K562 (cell line): ENCODE data around the gene ZNF629. TPM values are rescaled to one million over a fixed set of nuclear protein-coding genes. Genes with fewer than 3 reads are reported as not detected.
A peak's percentile ranks its signal among the peaks of the same experiment; 100 is the strongest.

Experiments used
- ATF6 ChIP-seq: sonication (generic); formaldehyde crosslinking; IDR thresholded peaks from 2 replicates; pipeline ENCODE4 v1.4.0; 2020; ENCODE audit warnings: mild to moderate bottlenecking, missing genetic modification reagents
- ELF1 ChIP-seq: fragments of 200-800 bp; sonication (Bioruptor generic); IDR thresholded peaks from 2 replicates; pipeline ENCODE4 v1.6.1; 2016; ENCODE audit warnings: missing genetic modification characterization, missing compliant biosample characterization
- FOXA1 ChIP-seq: fragments of 450-650 bp; IDR thresholded peaks from 2 replicates; pipeline ENCODE4 v1.6.1; 2016; ENCODE audit warnings: mild to moderate bottlenecking, borderline replicate concordance
- FOXM1 ChIP-seq, 2 experiments: fragments of 450-650 bp in 1 of 2; sonication (generic) in 1 of 2; formaldehyde crosslinking in 1 of 2; IDR thresholded peaks; 2 replicates each; pipeline versions ENCODE4 v1.6.1 to v1.9.0; 2017 to 2022; ENCODE audit warnings: low read depth in 2 of 2, mild to moderate bottlenecking in 2 of 2, missing genetic modification reagents in 1 of 2, moderate library complexity in 1 of 2
- HMGN3 ChIP-seq: IDR thresholded peaks from 2 replicates; pipeline ENCODE4 v1.6.1; 2011; ENCODE audit warnings: borderline replicate concordance, low read depth, mild to moderate bottlenecking, mixed read lengths, low read length; ENCODE audit not compliant: insufficient read length; ENCODE audit errors: extremely low read depth
- RFX7 ChIP-seq: fragments of 250-450 bp; sonication (Bioruptor Pico); IDR thresholded peaks from 2 replicates; pipeline ENCODE4 v1.5.1; 2021; ENCODE audit warnings: mild to moderate bottlenecking
- SFPQ ChIP-seq: fragments of 200-400 bp; formaldehyde crosslinking; IDR thresholded peaks from 2 replicates; pipeline ENCODE4 v1.6.1; 2017; ENCODE audit warnings: mild to moderate bottlenecking, low read depth, low read length, moderate library complexity
- TOE1 ChIP-seq, 2 experiments: fragments of 450-650 bp in 1 of 2; sonication (generic) in 1 of 2; formaldehyde crosslinking in 1 of 2; IDR thresholded peaks; 2 replicates each; pipeline versions ENCODE4 v1.7.1 to v1.8.0; 2016 to 2022; ENCODE audit warnings: borderline replicate concordance in 2 of 2, mild to moderate bottlenecking in 2 of 2, antibody characterized with exemption in 1 of 2, inconsistent platforms in 1 of 2, low read depth in 1 of 2, missing genetic modification reagents in 1 of 2, moderate library complexity in 1 of 2
- TSC22D4 ChIP-seq: fragments of 450-650 bp; IDR thresholded peaks from 2 replicates; pipeline ENCODE4 v1.6.1; 2016; ENCODE audit warnings: missing genetic modification characterization, missing biosample characterization, control low read depth
- ZBED1 ChIP-seq: IDR thresholded peaks from 2 replicates; pipeline ENCODE4 v1.6.1; 2014
- ZKSCAN1 ChIP-seq: fragments of 150-350 bp; IDR thresholded peaks from 2 replicates; pipeline ENCODE4 v1.6.1; 2016; ENCODE audit warnings: low read depth, low read length
- ZNF143 ChIP-seq: sonication (generic); formaldehyde crosslinking; IDR thresholded peaks from 2 replicates; pipeline ENCODE4 v1.9.0; 2022; ENCODE audit warnings: mild to moderate bottlenecking, missing genetic modification reagents
- ZNF318 ChIP-seq, 2 experiments: fragments of 450-650 bp; IDR thresholded peaks; 2 replicates each; pipeline ENCODE4 v1.6.1; 2016; ENCODE audit warnings: mild to moderate bottlenecking in 2 of 2, borderline replicate concordance in 1 of 2, low read depth in 1 of 2, moderate library complexity in 1 of 2
- ZNF830 ChIP-seq: fragments of 250-450 bp; sonication (Bioruptor Pico); IDR thresholded peaks from 2 replicates; pipeline ENCODE4 v1.5.0; 2021; ENCODE audit warnings: mild to moderate bottlenecking
- polyA plus RNA-seq, 8 experiments: library from polyadenylated mRNA; depleted of rRNA in 4 of 8; stranded (reverse) in 5 of 8; unstranded in 3 of 8; fragments of >200 nt; fragmentation: Nextera tagmentation in 2 of 8; fragmentation: Illumina TruSeq in 1 of 8; extraction: Ambion mirVana in 2 of 8; extraction: Trizol in 1 of 8; gene quantifications; 2 replicates each; pipeline versions ENCODE4 v1.2.1 to v1.2.3, GENCODE V29; 2011 to 2014; ENCODE audit warnings: inconsistent platforms in 1 of 8, missing spikeins in 1 of 8
- total RNA-seq, 7 experiments: library from RNA; depleted of rRNA in 6 of 7; stranded (reverse); fragments of >200 nt in 6 of 7; fragmentation: Illumina TruSeq in 2 of 7; extraction: Trizol in 2 of 7; gene quantifications; 2 replicates each; pipeline versions ENCODE4 v1.2.1 to v1.2.3, GENCODE V29; 2011 to 2021; ENCODE audit warnings: low replicate concordance in 1 of 7

The ZNF629 gene
- total and polyA plus RNA-seq, 9 of the 15 experiments (the other 6 are each of a cell fraction or from before 2014, with no cell fraction given), result 0.44 to 18.8 (median 7.4) TPM

GRCh38 chr16:30786936-30787612, at the start of gene ZNF629 (continued):
- peak; percentile 85; the same call in 1 of the 2 replicates for TF ChIP-seq TOE1 (IDR thresholded peaks at IDR 0.05; ENCODE audit: borderline replicate concordance)
- TF ChIP-seq TOE1 (CRISPR knock-in tag; IDR thresholded peaks at IDR 0.05; ENCODE audit: borderline replicate concordance, low read depth), result no peak
- peak; percentile 94 for TF ChIP-seq ELF1
- no peak for TF ChIP-seq ZBED1
- TF ChIP-seq SFPQ, result no peak
- 0 out of 2 replicates have a peak, but pooled peaks have one; percentile 29 for TF ChIP-seq ATF6
- peak; percentile 63; the same call in 1 of the 2 replicates for TF ChIP-seq FOXM1 (IDR thresholded peaks at IDR 0.05; ENCODE audit: low read depth)
- TF ChIP-seq FOXM1 (CRISPR knock-in tag; IDR thresholded peaks at IDR 0.05; ENCODE audit: low read depth), result no peak
- TF ChIP-seq HMGN3, result peak; percentile 41
- TF ChIP-seq ZNF830, result no peak
- no peak for TF ChIP-seq ZNF143 (CRISPR knock-in tag)
- no peak for TF ChIP-seq ZNF318 (IDR thresholded peaks at IDR 0.05; ENCODE audit: borderline replicate concordance in 1 of 2, low read depth in 1 of 2)
- no peak for TF ChIP-seq RFX7 (CRISPR knock-in tag)
- TF ChIP-seq ZKSCAN1, result no peak
- TF ChIP-seq TSC22D4 (tag), result no peak
- no peak for TF ChIP-seq FOXA1
